ENCODE results near the gene RAB39A.

GRCh38 chr11:107882095-107882820 is 46.0 kb upstream of the RAB39A start:
- TF ChIP-seq POLR2A (IDR thresholded peaks at IDR 0.05) = no peak
- TF ChIP-seq, protein P1, sequence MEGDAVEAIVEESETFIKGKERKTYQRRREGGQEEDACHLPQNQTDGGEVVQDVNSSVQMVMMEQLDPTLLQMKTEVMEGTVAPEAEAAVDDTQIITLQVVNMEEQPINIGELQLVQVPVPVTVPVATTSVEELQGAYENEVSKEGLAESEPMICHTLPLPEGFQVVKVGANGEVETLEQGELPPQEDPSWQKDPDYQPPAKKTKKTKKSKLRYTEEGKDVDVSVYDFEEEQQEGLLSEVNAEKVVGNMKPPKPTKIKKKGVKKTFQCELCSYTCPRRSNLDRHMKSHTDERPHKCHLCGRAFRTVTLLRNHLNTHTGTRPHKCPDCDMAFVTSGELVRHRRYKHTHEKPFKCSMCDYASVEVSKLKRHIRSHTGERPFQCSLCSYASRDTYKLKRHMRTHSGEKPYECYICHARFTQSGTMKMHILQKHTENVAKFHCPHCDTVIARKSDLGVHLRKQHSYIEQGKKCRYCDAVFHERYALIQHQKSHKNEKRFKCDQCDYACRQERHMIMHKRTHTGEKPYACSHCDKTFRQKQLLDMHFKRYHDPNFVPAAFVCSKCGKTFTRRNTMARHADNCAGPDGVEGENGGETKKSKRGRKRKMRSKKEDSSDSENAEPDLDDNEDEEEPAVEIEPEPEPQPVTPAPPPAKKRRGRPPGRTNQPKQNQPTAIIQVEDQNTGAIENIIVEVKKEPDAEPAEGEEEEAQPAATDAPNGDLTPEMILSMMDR (IDR thresholded peaks at IDR 0.05) = no peak
